Measurements from ENCODE around the gene LIM2.

The LIM2 gene

GRCh38 chr19:51370230-51370629, 17.5 kb downstream of the LIM2 start:
- no peaks in the 10 kb centered on the region for H3K36me3 ChIP-seq (ENCODE audit: insufficient read depth, insufficient read length, low read length)
- H3K9ac ChIP-seq (ENCODE audit: insufficient read length, low read depth) = no peak overlapping the region
- no peaks in the 10 kb centered on the region for H3K27me3 ChIP-seq (ENCODE audit: insufficient read depth, insufficient read length)
- no peaks in the 10 kb centered on the region for H3K9me3 ChIP-seq (ENCODE audit: insufficient read depth, low read length)
- no peak for DNase-seq (ENCODE audit: low read depth, low spot score)
- peaks cover 4% of the 10 kb centered on the region for H3K4me1 ChIP-seq (ENCODE audit: insufficient read depth, insufficient read length)
- H3K4me3 ChIP-seq (ENCODE audit: insufficient read length, low read depth) = no peak overlapping the region
- no peak for TF ChIP-seq YY1 (IDR thresholded peaks at IDR 0.05; ENCODE audit: insufficient read depth, insufficient read length)
- no peak for TF ChIP-seq SUZ12 (IDR thresholded peaks at IDR 0.05; ENCODE audit: extremely low read depth, insufficient read depth, insufficient read length)
- TF ChIP-seq ZNF274 (IDR thresholded peaks at IDR 0.05; ENCODE audit: low read depth, low read length) = no peak

GRCh38 chr19:51368366-51369282, 19.1 kb downstream of the LIM2 start, which contains the start of gene CLDND2:
Gene CLDND2, minus strand, starts transcription at chr19:51369003. Its CDS starts 426 bp downstream, at chr19:51368577.
- peaks cover 4% of the 10 kb centered on the region for H3K4me1 ChIP-seq (ENCODE audit: insufficient read depth, insufficient read length)
- no peaks in the 10 kb centered on the region for H3K36me3 ChIP-seq (ENCODE audit: insufficient read depth, insufficient read length, low read length)
- peak within 1 kb of the TSS; percentile 90 for H3K9ac ChIP-seq (ENCODE audit: insufficient read length, low read depth)
- H3K4me3 ChIP-seq (ENCODE audit: insufficient read length, low read depth) = peak within 1 kb of the TSS; percentile 65
- no peak for TF ChIP-seq ZNF274 (IDR thresholded peaks at IDR 0.05; ENCODE audit: low read depth, low read length)
- no peak for TF ChIP-seq YY1 (IDR thresholded peaks at IDR 0.05; ENCODE audit: insufficient read depth, insufficient read length)
- TF ChIP-seq SUZ12 (IDR thresholded peaks at IDR 0.05; ENCODE audit: extremely low read depth, insufficient read depth, insufficient read length) = no peak
- no peak for DNase-seq (ENCODE audit: low read depth, low spot score)
- H3K9me3 ChIP-seq (ENCODE audit: insufficient read depth, low read length) = no peaks in the 10 kb centered on the region
- H3K27me3 ChIP-seq (ENCODE audit: insufficient read depth, insufficient read length) = no peaks in the 10 kb centered on the region

- no peaks in the 10 kb centered on the region for H3K36me3 ChIP-seq (ENCODE audit: insufficient read depth, insufficient read length, low read length)
- no peaks in the 10 kb centered on the region for H3K9me3 ChIP-seq (ENCODE audit: insufficient read depth, low read length)
- peaks cover 4% of the 10 kb centered on the region for H3K4me1 ChIP-seq (ENCODE audit: insufficient read depth, insufficient read length)
- H3K9ac ChIP-seq (ENCODE audit: insufficient read length, low read depth) = peak overlapping the region; percentile 90
- H3K27me3 ChIP-seq (ENCODE audit: insufficient read depth, insufficient read length) = no peaks in the 10 kb centered on the region
- TF ChIP-seq SUZ12 (IDR thresholded peaks at IDR 0.05; ENCODE audit: extremely low read depth, insufficient read depth, insufficient read length) = no peak
- H3K4me3 ChIP-seq (ENCODE audit: insufficient read length, low read depth) = peak overlapping the region; percentile 83
- peak; percentile 95 for DNase-seq (ENCODE audit: low read depth, low spot score)
Measured at GRCh38 chr19:51367565-51368365, 20.0 kb downstream of the LIM2 start.

GRCh38 chr19:51367255-51367564, 20.6 kb downstream of the LIM2 start:
- Histone ChIP-seq H3K9ac (ENCODE audit: insufficient read length, low read depth) (peak overlapping the region; percentile 96), H3K4me3 (ENCODE audit: insufficient read length, low read depth) (peak overlapping the region; percentile 83), H3K36me3 (ENCODE audit: insufficient read depth, insufficient read length, low read length) (no peaks in the 10 kb centered on the region), H3K4me1 (ENCODE audit: insufficient read depth, insufficient read length) (peaks cover 4% of the 10 kb centered on the region), H3K27me3 (ENCODE audit: insufficient read depth, insufficient read length) (no peaks in the 10 kb centered on the region), H3K9me3 (ENCODE audit: insufficient read depth, low read length) (no peaks in the 10 kb centered on the region)
- DNase-seq (ENCODE audit: low read depth, low spot score) = no peak
- TF ChIP-seq SUZ12 (IDR thresholded peaks at IDR 0.05; ENCODE audit: extremely low read depth, insufficient read depth, insufficient read length) (no peak), ZNF274 (IDR thresholded peaks at IDR 0.05; ENCODE audit: low read depth, low read length) (no peak)

- Histone ChIP-seq H3K9ac (ENCODE audit: insufficient read length, low read depth) (peak overlapping the region; percentile 96), H3K36me3 (ENCODE audit: insufficient read depth, insufficient read length, low read length) (no peaks in the 10 kb centered on the region), H3K4me1 (ENCODE audit: insufficient read depth, insufficient read length) (peaks cover 4% of the 10 kb centered on the region), H3K4me3 (ENCODE audit: insufficient read length, low read depth) (peak overlapping the region; percentile 83), H3K9me3 (ENCODE audit: insufficient read depth, low read length) (no peaks in the 10 kb centered on the region), H3K27me3 (ENCODE audit: insufficient read depth, insufficient read length) (no peaks in the 10 kb centered on the region)
- TF ChIP-seq SUZ12 (IDR thresholded peaks at IDR 0.05; ENCODE audit: extremely low read depth, insufficient read depth, insufficient read length) (no peak), YY1 (IDR thresholded peaks at IDR 0.05; ENCODE audit: insufficient read depth, insufficient read length) (no peak), ZNF274 (IDR thresholded peaks at IDR 0.05; ENCODE audit: low read depth, low read length) (no peak)
- peak; percentile 91 for DNase-seq (ENCODE audit: low read depth, low spot score)
Measured at GRCh38 chr19:51366389-51367254, 21.2 kb downstream of the LIM2 start.

- Histone ChIP-seq H3K4me3 (ENCODE audit: insufficient read length, low read depth) (peak within 1 kb of the TSS; percentile 83), H3K9me3 (ENCODE audit: insufficient read depth, low read length) (no peaks in the 10 kb centered on the region), H3K4me1 (ENCODE audit: insufficient read depth, insufficient read length) (peaks cover 4% of the 10 kb centered on the region), H3K36me3 (ENCODE audit: insufficient read depth, insufficient read length, low read length) (no peaks in the 10 kb centered on the region), H3K9ac (ENCODE audit: insufficient read length, low read depth) (peak within 1 kb of the TSS; percentile 96), H3K27me3 (ENCODE audit: insufficient read depth, insufficient read length) (no peaks in the 10 kb centered on the region)
- DNase-seq (ENCODE audit: low read depth, low spot score) = no peak
- TF ChIP-seq SUZ12 (IDR thresholded peaks at IDR 0.05; ENCODE audit: extremely low read depth, insufficient read depth, insufficient read length) = no peak
- peak; percentile 14 for TF ChIP-seq YY1 (IDR thresholded peaks at IDR 0.05; ENCODE audit: insufficient read depth, insufficient read length)
Measured at GRCh38 chr19:51365965-51366388, 21.8 kb downstream of the LIM2 start, which contains the start of gene ETFB. Gene ETFB, minus strand, starts transcription at chr19:51366388. Its CDS starts 62 bp downstream, at chr19:51366326.
